ENCODE measurements around the gene PRKCA.

DNA sequence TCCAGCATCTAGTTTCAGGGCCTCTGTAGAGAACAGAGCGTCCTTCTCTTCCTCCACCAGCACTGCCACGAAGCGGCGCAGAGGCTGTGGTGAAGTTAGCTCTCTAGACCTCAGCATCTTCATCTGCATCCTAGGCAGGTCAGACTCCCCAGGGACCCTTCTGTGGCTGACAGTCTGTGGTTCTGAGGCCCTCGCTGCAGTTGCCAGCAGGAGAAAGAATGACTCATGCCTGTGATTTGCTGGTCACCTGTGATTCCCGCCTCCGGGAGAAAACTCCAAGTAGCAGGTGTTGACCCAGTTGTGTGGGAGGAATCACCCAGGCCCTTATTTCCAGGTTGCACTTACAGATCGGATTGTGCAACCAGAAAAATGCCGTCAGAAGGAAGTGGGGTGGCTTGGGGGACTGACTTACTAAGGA lies 415.2 kb downstream of the PRKCA start:
- TF ChIP-seq POLR2AphosphoS5 (IDR thresholded peaks at IDR 0.05) (no peak), EP300 (IDR thresholded peaks at IDR 0.05) (no peak)
- TF ChIP-seq, protein P1, sequence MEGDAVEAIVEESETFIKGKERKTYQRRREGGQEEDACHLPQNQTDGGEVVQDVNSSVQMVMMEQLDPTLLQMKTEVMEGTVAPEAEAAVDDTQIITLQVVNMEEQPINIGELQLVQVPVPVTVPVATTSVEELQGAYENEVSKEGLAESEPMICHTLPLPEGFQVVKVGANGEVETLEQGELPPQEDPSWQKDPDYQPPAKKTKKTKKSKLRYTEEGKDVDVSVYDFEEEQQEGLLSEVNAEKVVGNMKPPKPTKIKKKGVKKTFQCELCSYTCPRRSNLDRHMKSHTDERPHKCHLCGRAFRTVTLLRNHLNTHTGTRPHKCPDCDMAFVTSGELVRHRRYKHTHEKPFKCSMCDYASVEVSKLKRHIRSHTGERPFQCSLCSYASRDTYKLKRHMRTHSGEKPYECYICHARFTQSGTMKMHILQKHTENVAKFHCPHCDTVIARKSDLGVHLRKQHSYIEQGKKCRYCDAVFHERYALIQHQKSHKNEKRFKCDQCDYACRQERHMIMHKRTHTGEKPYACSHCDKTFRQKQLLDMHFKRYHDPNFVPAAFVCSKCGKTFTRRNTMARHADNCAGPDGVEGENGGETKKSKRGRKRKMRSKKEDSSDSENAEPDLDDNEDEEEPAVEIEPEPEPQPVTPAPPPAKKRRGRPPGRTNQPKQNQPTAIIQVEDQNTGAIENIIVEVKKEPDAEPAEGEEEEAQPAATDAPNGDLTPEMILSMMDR (IDR thresholded peaks at IDR 0.05) = no peak

All from gastroesophageal sphincter (tissue), 3 donors.